Tibial nerve (tissue), 4 donors: Measurements from ENCODE around the gene SH2D7. TPM values are rescaled to one million over a fixed set of nuclear protein-coding genes. Genes with fewer than 3 reads are reported as not detected.

Source experiments
- DNase-seq, 2 donors: peaks; one replicate each; pipeline ENCODE4 v3.0.0-alpha.2; 2019; ENCODE audit warnings: low spot score in 2 of 2
- H3K27ac ChIP-seq, 4 donors: fragments of 200-600 bp; sonication (generic) in 3 of 4; one replicate each; pipeline ENCODE4 v1.5.1; 2017 to 2019; ENCODE audit warnings: mild to moderate bottlenecking in 1 of 4
- H3K27me3 ChIP-seq, 2 donors: fragments of 200-600 bp; sonication (generic) in 1 of 2; one replicate each; pipeline versions ENCODE4 v1.5.1 to v1.6.0; 2017 to 2019
- H3K36me3 ChIP-seq, 3 donors: fragments of 200-600 bp; sonication (generic); one replicate each; pipeline ENCODE4 v1.5.1; 2018 to 2019
- H3K4me1 ChIP-seq, 4 donors: fragments of 200-600 bp; sonication (generic) in 3 of 4; one replicate each; pipeline ENCODE4 v1.5.1; 2017 to 2019
- H3K4me3 ChIP-seq, 4 donors: fragments of 200-600 bp; sonication (generic) in 3 of 4; one replicate each; pipeline ENCODE4 v1.5.1; 2017 to 2019; ENCODE audit warnings: mild to moderate bottlenecking in 1 of 4, moderate library complexity in 1 of 4
- H3K9me3 ChIP-seq, 4 donors: fragments of 200-600 bp; sonication (generic) in 3 of 4; one replicate each; pipeline ENCODE4 v1.5.1; 2017 to 2019
- EP300 ChIP-seq, 2 donors: sonication (generic); formaldehyde crosslinking; IDR thresholded peaks; one replicate each; pipeline ENCODE4 v1.6.1; 2017; ENCODE audit warnings: antibody characterized with exemption in 2 of 2, mild to moderate bottlenecking in 1 of 2
- POLR2A ChIP-seq, 2 donors: fragments of 450-650 bp; IDR thresholded peaks; one replicate each; pipeline ENCODE4 v1.6.1; 2017; ENCODE audit warnings: antibody characterized with exemption in 2 of 2, mild to moderate bottlenecking in 2 of 2, moderate library complexity in 2 of 2
- WGBS, 2 donors: methylation state at CpG; one replicate each; pipeline ENCODE4 v1.1.5; 2018; 5-methylcytosine and 5-hydroxymethylcytosine counted together
- total RNA-seq, 4 donors: library from RNA; depleted of rRNA; stranded (reverse); fragments of >200 nt; gene quantifications; one replicate each; pipeline ENCODE4 v1.1.0, GENCODE V29; 2016
- TF ChIP-seq, protein P1 (sequence below), 5 experiments: fragments of 200-600 bp in 3 of 5; fragments of 450-650 bp in 2 of 5; sonication (generic) in 3 of 5; IDR thresholded peaks; one replicate each; pipeline ENCODE4 v1.5.1; 2016 to 2019; ENCODE audit warnings: antibody characterized with exemption in 5 of 5, mild to moderate bottlenecking in 3 of 5, moderate library complexity in 2 of 5

The SH2D7 gene
- total RNA-seq, 4 donors from 2014 or later, result not detected

GRCh38 chr15:78104119-78104479, 11.7 kb downstream of the SH2D7 start:
- Histone ChIP-seq H3K27me3 (no peaks in the 10 kb centered on the region), H3K27ac (no peak overlapping the region), H3K9me3 (no peaks in the 10 kb centered on the region), H3K4me1 (peaks cover 0 to 8% (median 2%) of the 10 kb centered on the region in 4 donors), H3K36me3 (no peaks in the 10 kb centered on the region), H3K4me3 (no peak overlapping the region)
- DNase-seq, result no peak
- WGBS, 2 donors, result 83 to 85% methylated on average over 4 of the region's 4 CpGs
- TF ChIP-seq, protein P1, sequence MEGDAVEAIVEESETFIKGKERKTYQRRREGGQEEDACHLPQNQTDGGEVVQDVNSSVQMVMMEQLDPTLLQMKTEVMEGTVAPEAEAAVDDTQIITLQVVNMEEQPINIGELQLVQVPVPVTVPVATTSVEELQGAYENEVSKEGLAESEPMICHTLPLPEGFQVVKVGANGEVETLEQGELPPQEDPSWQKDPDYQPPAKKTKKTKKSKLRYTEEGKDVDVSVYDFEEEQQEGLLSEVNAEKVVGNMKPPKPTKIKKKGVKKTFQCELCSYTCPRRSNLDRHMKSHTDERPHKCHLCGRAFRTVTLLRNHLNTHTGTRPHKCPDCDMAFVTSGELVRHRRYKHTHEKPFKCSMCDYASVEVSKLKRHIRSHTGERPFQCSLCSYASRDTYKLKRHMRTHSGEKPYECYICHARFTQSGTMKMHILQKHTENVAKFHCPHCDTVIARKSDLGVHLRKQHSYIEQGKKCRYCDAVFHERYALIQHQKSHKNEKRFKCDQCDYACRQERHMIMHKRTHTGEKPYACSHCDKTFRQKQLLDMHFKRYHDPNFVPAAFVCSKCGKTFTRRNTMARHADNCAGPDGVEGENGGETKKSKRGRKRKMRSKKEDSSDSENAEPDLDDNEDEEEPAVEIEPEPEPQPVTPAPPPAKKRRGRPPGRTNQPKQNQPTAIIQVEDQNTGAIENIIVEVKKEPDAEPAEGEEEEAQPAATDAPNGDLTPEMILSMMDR (IDR thresholded peaks at IDR 0.05), result no peak
- TF ChIP-seq POLR2A (IDR thresholded peaks at IDR 0.05) (no peak), EP300 (IDR thresholded peaks at IDR 0.05) (no peak)

DNA sequence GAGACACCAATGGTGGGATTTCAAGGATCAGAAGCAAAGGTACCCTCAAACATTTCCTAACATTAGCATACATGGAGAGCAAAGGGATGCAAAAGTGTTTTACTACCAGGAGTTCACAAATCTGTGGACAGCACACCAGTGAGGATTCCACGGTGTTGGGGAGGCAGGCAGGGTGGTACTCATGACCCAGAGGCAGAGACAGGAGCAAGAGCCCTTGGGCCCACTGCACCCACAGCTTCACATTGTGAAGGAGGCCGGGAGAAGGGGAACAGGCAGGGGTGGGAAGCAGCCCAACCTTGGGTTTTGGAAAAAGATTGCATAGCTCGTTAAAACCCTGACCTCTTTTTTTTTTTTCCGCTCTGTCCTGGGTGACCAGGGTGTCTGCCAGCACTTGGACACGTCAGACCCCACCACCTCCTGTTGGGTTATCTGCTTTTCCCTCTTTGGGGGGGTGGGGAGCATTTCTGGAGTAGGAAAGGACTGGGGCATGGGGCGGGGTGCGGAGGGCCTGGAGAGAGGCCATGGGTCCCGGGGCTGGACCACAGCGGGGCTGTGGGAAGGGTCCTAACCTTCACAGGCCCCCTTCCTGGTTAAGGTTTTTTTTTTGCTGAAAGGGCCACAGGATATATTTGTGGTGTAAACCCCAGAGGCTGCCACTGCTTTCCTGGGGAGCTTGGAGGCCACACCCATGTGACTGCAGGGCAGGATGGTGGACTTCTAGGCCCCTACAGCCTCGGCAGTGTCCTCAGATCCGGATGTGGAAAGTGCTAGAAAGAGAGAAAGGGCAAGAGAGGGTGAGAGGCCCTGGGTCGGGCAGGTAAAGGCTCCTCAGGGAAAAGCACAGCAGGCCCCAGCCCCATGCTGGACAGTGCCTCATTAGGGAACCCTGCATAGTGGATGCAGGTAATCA, 12.5 kb downstream of the SH2D7 start:
- Histone ChIP-seq H3K27ac (no peak overlapping the region), H3K36me3 (no peaks in the 10 kb centered on the region), H3K9me3 (no peaks in the 10 kb centered on the region), H3K27me3 (no peaks in the 10 kb centered on the region), H3K4me1 (peaks cover 0 to 8% (median 2%) of the 10 kb centered on the region in 4 donors), H3K4me3 (no peak overlapping the region)
- TF ChIP-seq EP300 (IDR thresholded peaks at IDR 0.05) (no peak), POLR2A (IDR thresholded peaks at IDR 0.05) (no peak)
- TF ChIP-seq, protein P1 (IDR thresholded peaks at IDR 0.05), result no peak
- DNase-seq, result no peak
- 77 to 84% methylated on average over 12 of the region's 12 CpGs for WGBS, 2 donors

DNA sequence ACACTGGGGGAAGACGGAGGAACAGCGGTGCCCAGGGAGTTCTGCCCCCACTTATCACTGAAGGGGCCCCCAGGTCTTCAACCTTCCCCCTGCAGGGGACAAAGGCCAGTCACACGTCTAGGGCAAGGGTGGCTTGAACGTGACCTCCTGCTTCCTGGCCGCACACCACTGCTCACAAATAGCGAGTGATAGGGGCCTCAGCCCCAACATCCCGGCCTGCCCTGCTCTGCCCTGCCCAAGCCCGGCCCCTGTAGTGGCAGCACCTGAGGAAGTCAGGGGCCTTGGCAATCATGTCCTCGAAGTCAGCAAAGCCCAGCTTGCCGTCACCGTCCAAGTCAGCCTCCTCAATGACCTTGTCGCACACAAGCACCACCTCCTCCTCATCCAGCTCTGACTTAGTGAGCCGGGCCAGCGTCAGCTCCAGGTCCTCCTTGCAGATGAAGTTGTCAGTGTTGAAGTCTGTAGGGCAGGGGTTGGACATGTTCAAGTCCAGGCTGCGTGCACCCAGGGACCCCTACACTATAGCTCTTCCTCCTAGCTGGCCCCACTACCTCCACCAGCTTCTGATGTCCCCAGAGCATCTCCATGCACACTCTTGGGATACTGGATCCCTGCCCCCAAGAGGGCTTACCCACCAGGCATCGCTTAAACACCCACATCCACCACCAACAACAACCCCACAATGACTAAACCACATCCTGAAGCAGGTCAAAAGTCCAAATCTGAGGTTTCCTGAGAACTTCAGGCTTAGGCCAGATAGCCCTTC, 13.3 kb downstream of the SH2D7 start:
- no peaks in the 10 kb centered on the region for H3K9me3 ChIP-seq
- no peak overlapping the region for H3K27ac ChIP-seq
- H3K36me3 ChIP-seq, result no peaks in the 10 kb centered on the region
- DNase-seq, result no peak
- 85 to 94% methylated on average over 15 to 16 of the region's 16 CpGs for WGBS, 2 donors
- no peaks in the 10 kb centered on the region for H3K27me3 ChIP-seq
- TF ChIP-seq POLR2A (IDR thresholded peaks at IDR 0.05) (no peak), EP300 (IDR thresholded peaks at IDR 0.05) (no peak)
- TF ChIP-seq, protein P1 (IDR thresholded peaks at IDR 0.05), result no peak
- H3K4me1 ChIP-seq, result peaks cover 0 to 8% (median 2%) of the 10 kb centered on the region in 4 donors
- H3K4me3 ChIP-seq, result no peak overlapping the region

DNA sequence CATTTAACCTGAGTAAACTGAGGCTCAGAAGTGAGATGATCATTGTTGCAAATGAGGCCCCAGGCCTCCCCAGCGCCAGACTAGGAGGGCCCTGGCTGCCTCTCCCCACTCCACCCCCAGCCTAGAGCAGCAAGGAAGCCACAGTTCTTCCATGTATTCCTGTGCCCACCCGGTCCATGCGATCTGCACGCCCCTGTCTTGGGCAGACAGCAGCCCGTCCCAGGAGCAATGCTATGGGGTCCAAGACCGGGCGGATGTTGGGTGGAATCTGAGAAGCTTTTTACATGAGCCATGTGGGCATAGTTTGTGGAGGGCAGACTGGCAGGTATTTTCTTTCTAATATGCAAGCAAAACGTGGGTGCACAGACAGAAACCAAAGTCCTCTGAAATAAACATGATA, 15.1 kb downstream of the SH2D7 start:
- no peaks in the 10 kb centered on the region for H3K27me3 ChIP-seq

More for the DNA sequence above, 15.1 kb downstream of the SH2D7 start:
- DNase-seq, result no peak
- no peak overlapping the region for H3K27ac ChIP-seq
- no peaks in the 10 kb centered on the region for H3K9me3 ChIP-seq
- WGBS, 2 donors, result 93 to 96% methylated on average over 8 of the region's 8 CpGs
- H3K36me3 ChIP-seq, result no peaks in the 10 kb centered on the region
- TF ChIP-seq EP300 (IDR thresholded peaks at IDR 0.05) (no peak), POLR2A (IDR thresholded peaks at IDR 0.05) (no peak)
- TF ChIP-seq, protein P1 (IDR thresholded peaks at IDR 0.05), result no peak
- peaks cover 0 to 8% (median 2%) of the 10 kb centered on the region in 4 donors for H3K4me1 ChIP-seq
- H3K4me3 ChIP-seq, result no peak overlapping the region
